SKM-1 (cell line): ENCODE measurements around the gene GPX4.
A peak's percentile ranks its signal among the peaks of the same experiment; 100 is the strongest.

Source experiments
- DNase-seq: peaks from one replicate; lab custom pipeline; 2025; ENCODE audit not compliant: unreplicated experiment; lab: John Stamatoyannopoulos, UW

Gene GPX4

GRCh38 chr19:1147934-1148549, 44.2 kb downstream of the GPX4 start:
- DNase-seq: no peak

GRCh38 chr19:1149259-1150045, 45.7 kb downstream of the GPX4 start:
- no peak for DNase-seq

GRCh38 chr19:1150333-1151036, 46.7 kb downstream of the GPX4 start:
- no peak for DNase-seq

- no peak for DNase-seq
Observed at GRCh38 chr19:1151037-1151724, 47.4 kb downstream of the GPX4 start.

DNA sequence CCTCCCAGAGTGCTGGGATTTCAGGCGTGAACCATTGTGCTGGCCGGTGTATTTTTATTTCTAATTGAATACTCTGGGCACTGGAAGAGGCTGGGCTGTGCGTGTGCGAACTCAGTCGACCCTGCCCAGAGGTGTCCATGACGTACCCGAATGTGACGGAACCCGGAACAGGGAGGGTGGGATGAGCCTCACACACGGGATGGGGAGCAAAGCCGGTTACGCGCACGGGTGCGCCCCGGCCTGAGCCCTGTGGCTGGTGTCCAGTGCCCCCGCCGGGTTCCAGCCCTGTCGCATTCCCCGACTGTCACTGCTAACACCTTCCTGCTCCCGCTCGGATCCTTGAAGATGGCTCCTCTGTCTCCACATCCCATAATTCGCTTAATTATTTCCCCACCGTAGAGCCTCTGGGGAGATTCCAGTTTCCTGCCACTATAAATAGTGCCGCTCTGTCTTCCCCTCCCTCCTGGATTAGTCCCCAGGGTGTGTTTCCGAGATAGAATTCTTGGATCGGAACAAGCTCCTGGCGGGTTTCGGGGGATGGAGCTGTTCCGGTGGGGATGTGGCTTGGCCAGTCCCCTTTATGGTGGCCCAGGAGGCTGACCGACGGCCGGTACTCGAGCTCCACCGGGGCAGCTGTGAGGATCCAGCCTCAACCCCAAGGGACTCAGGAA, 48.3 kb downstream of the GPX4 start:
- DNase-seq: no peak

GRCh38 chr19:1153891-1154730, 50.3 kb downstream of the GPX4 start:
- no peak for DNase-seq

DNA sequence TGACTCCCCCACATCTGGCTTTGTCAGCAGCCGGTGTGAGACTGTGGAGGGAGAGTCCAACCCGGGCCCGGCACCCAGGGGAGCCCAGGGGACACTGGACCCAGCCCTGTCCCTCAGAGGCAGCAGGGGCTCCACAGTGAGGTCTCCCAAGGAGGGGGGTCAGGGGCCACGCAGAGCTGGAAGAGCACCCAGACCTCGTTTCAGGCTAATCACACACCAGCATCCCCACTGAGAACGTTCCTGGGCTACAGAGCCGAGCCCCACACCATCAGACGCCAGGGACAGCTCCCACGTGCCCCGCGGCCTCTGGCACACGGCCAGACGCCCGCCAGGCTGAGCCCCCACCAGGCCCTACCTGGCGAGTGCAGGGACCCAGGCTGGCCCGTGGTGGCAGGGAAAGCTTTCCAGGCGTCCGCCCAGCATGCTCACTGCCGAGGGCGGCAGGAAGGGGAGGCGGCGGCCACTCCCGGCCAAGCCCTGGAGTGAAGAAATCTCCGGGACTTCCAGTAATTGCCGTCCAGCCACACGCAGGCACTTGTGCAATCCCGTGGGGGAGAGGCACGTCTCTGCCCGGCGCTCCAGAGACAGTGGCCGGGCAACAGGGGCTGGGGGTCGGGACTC, 51.0 kb downstream of the GPX4 start:
- DNase-seq: peak; percentile 63

GRCh38 chr19:1155352-1156304, 51.8 kb downstream of the GPX4 start:
- DNase-seq: no peak
